Ishikawa (cell line): ENCODE results near the gene DMPK.

Source experiments
- CEBPB ChIP-seq: IDR thresholded peaks from 2 replicates; pipeline ENCODE4 v1.6.1; 2012
- CREB1 ChIP-seq: IDR thresholded peaks from 2 replicates; pipeline ENCODE4 v1.6.1; 2012; ENCODE audit warnings: low read depth
- EGR1 ChIP-seq: IDR thresholded peaks from 2 replicates; pipeline ENCODE4 v1.6.1; 2012
- EP300 ChIP-seq: IDR thresholded peaks from 2 replicates; pipeline ENCODE4 v1.6.1; 2012; ENCODE audit warnings: borderline replicate concordance
- FOXM1 ChIP-seq: IDR thresholded peaks from 2 replicates; pipeline ENCODE4 v1.6.1; 2012; ENCODE audit warnings: low read depth, borderline replicate concordance
- NFIC ChIP-seq: IDR thresholded peaks from 2 replicates; pipeline ENCODE4 v1.6.1; 2012
- RAD21 ChIP-seq: IDR thresholded peaks from 2 replicates; pipeline ENCODE4 v1.6.1; 2012; ENCODE audit warnings: low read depth
- TAF1 ChIP-seq: IDR thresholded peaks from 2 replicates; pipeline ENCODE4 v1.6.1; 2012; ENCODE audit warnings: low read depth, mild to moderate bottlenecking
- TCF12 ChIP-seq: IDR thresholded peaks from 2 replicates; pipeline ENCODE4 v1.6.1; 2012; ENCODE audit warnings: low read depth
- TEAD4 ChIP-seq: IDR thresholded peaks from 2 replicates; pipeline ENCODE4 v1.6.1; 2012
- YY1 ChIP-seq: IDR thresholded peaks from 2 replicates; pipeline ENCODE4 v1.6.1; 2012; ENCODE audit warnings: low read depth
- ZBTB7A ChIP-seq: IDR thresholded peaks from 2 replicates; pipeline ENCODE4 v1.6.1; 2012; ENCODE audit warnings: low read depth
- TF ChIP-seq, protein P1 (sequence below): IDR thresholded peaks from 2 replicates; pipeline ENCODE4 v1.6.1; 2012
- TF ChIP-seq, protein P2 (sequence below): IDR thresholded peaks from 2 replicates; pipeline ENCODE4 v1.6.1; 2012
- TF ChIP-seq, protein P3 (sequence below): IDR thresholded peaks from 2 replicates; pipeline ENCODE4 v1.6.1; 2012; ENCODE audit warnings: low read depth, mild to moderate bottlenecking

DMPK gene, protein sequence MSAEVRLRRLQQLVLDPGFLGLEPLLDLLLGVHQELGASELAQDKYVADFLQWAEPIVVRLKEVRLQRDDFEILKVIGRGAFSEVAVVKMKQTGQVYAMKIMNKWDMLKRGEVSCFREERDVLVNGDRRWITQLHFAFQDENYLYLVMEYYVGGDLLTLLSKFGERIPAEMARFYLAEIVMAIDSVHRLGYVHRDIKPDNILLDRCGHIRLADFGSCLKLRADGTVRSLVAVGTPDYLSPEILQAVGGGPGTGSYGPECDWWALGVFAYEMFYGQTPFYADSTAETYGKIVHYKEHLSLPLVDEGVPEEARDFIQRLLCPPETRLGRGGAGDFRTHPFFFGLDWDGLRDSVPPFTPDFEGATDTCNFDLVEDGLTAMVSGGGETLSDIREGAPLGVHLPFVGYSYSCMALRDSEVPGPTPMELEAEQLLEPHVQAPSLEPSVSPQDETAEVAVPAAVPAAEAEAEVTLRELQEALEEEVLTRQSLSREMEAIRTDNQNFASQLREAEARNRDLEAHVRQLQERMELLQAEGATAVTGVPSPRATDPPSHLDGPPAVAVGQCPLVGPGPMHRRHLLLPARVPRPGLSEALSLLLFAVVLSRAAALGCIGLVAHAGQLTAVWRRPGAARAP

DNA sequence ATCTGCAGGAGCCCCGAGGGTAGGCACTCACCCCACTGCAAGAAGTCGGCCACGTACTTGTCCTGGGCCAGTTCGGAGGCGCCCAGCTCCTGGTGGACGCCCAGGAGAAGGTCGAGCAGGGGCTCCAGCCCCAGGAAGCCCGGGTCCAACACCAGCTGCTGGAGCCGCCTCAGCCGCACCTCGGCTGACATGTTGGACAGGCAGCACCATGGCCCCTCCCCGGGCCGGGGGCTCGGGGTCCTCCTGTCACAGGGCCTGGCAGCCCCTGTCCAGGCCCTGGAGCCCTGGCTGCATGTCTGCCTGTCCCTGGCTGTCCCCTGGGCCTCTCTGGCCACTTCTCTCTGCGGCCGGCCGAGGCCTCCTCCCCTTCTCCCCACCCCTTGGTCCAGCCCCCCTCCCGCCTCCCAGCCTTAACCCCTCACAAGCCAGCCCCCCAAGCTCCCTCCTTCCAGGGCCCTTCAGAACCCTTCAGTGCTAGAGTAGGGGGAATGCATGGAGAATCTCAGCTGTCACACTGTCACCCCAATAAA, at the start of gene DMPK:
Gene DMPK, minus strand, starts transcription at position 329 of the 530 bp plus-strand sequence. Its CDS starts 138 bp downstream, at position 191.
- no peak for TF ChIP-seq NFIC
- TF ChIP-seq ZBTB7A = 0 out of 2 replicates have a peak, but pooled peaks have one; percentile 23

DNA sequence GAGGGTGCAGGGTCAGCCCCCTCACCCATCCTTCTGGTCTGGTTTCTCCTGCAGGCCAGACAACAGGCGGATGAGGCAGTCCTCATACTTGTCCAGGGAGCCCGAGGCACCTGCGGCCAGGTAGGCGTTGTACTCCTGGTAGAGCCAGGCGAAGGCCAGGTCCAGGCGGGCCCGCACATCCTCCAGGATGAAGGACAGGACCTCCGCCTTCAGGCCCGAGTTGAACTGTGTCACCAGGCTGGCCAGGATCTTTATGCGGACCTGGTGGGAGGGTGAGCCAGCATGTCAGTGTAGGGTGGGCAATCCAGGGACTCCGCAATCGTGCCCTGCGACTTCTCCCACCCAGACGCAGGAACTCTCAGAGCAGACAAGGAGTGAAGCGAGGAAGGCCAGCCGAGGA, 46.7 kb upstream of the DMPK start:
- TF ChIP-seq, protein P1, sequence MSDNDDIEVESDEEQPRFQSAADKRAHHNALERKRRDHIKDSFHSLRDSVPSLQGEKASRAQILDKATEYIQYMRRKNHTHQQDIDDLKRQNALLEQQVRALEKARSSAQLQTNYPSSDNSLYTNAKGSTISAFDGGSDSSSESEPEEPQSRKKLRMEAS = no peak
- TF ChIP-seq EGR1 (no peak), NFIC (no peak), CREB1 (no peak), TEAD4 (no peak), TAF1 (no peak), CEBPB (no peak), ZBTB7A (no peak), EP300 (no peak)
- TF ChIP-seq, protein P2, sequence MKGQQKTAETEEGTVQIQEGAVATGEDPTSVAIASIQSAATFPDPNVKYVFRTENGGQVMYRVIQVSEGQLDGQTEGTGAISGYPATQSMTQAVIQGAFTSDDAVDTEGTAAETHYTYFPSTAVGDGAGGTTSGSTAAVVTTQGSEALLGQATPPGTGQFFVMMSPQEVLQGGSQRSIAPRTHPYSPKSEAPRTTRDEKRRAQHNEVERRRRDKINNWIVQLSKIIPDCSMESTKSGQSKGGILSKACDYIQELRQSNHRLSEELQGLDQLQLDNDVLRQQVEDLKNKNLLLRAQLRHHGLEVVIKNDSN = no peak
- TF ChIP-seq, protein P3, sequence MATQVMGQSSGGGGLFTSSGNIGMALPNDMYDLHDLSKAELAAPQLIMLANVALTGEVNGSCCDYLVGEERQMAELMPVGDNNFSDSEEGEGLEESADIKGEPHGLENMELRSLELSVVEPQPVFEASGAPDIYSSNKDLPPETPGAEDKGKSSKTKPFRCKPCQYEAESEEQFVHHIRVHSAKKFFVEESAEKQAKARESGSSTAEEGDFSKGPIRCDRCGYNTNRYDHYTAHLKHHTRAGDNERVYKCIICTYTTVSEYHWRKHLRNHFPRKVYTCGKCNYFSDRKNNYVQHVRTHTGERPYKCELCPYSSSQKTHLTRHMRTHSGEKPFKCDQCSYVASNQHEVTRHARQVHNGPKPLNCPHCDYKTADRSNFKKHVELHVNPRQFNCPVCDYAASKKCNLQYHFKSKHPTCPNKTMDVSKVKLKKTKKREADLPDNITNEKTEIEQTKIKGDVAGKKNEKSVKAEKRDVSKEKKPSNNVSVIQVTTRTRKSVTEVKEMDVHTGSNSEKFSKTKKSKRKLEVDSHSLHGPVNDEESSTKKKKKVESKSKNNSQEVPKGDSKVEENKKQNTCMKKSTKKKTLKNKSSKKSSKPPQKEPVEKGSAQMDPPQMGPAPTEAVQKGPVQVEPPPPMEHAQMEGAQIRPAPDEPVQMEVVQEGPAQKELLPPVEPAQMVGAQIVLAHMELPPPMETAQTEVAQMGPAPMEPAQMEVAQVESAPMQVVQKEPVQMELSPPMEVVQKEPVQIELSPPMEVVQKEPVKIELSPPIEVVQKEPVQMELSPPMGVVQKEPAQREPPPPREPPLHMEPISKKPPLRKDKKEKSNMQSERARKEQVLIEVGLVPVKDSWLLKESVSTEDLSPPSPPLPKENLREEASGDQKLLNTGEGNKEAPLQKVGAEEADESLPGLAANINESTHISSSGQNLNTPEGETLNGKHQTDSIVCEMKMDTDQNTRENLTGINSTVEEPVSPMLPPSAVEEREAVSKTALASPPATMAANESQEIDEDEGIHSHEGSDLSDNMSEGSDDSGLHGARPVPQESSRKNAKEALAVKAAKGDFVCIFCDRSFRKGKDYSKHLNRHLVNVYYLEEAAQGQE = no peak

DNA sequence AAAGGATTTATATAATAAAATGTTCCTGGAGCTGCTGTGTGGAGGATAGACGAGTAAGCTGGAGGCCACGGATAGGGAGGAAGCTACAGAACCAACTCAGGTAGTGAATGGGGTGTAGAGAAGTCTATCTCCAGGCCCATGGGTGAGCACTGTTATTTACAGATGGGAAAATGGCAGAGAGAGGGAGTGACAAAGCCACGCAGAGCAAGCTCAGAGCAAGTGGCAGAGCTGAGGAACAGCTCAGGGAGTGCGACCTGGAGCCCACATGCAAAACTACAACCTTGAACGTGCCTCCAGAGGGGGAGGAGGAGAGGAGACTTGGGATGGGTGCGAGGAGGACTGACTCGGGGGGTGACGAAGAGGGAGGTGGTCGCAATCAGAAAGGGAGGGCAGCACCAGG, 46.2 kb upstream of the DMPK start:
- TF ChIP-seq EP300 = no peak
- no peak for TF ChIP-seq CREB1
- TF ChIP-seq TAF1 = no peak
- TF ChIP-seq RAD21 = no peak
- TF ChIP-seq, protein P1 = no peak
- TF ChIP-seq, protein P3 = no peak
- TF ChIP-seq, protein P2 = no peak
- TF ChIP-seq TCF12 = no peak
- TF ChIP-seq CEBPB = no peak
- no peak for TF ChIP-seq ZBTB7A
- no peak for TF ChIP-seq TEAD4
- TF ChIP-seq YY1 = no peak
- no peak for TF ChIP-seq NFIC
- TF ChIP-seq EGR1 = no peak
- no peak for TF ChIP-seq FOXM1

DNA sequence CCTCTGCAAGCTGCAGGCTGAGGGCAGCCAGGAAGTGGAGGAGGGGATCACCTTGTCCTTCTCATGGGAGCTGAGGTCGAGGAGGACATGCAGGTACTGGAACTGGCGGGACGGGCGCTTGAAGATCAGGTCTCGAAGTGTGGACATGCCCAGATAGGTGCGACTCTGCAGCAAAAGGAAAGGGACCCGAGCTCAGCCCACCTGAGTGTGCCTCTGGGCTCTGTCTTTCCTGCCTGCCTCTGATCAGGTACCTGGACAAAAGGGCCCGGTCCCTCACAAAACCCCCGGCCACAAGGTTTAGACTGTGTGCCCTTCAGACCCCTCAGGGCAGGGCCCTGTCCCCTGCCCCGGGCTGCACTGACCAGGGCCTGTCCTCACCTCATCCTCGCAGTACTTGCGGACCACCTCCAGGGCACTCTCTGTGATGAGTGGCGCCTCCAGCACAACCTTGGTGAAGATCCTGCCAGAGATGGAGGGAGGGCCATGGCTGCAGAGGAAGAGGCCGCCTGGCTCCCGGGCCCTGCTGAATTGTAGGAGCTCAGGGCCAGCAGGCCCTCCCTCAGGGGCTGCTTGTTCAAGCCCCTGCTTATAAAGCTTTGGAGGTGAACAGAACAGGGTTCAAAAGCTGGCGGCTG, 45.3 kb upstream of the DMPK start:
- TF ChIP-seq TCF12 (no peak), YY1 (no peak), TAF1 (no peak), EGR1 (no peak), NFIC (no peak), CEBPB (no peak), TEAD4 (no peak), EP300 (no peak), CREB1 (no peak), ZBTB7A (no peak), FOXM1 (no peak), RAD21 (no peak)
- TF ChIP-seq, protein P1 = no peak
- TF ChIP-seq, protein P2 = no peak
- TF ChIP-seq, protein P3 = no peak
